ENCODE measurements around the gene ZSCAN21.

Gene ZSCAN21

GRCh38 chr7:100107125-100107737 lies 57.7 kb downstream of the ZSCAN21 start:
- no peak overlapping the region for H3K27ac ChIP-seq (ENCODE audit: extremely low read depth, low read depth, low read length)
- TF ChIP-seq ZNF626 (tag by site-specific recombination; IDR thresholded peaks at IDR 0.05): no peak
- TF ChIP-seq ZNF555 (tag by site-specific recombination; conservative IDR thresholded peaks at IDR 0.05): no peak
- no peak for TF ChIP-seq ZNF510 (tag by site-specific recombination; IDR thresholded peaks at IDR 0.05; ENCODE audit: insufficient replicate concordance)
- TF ChIP-seq ZNF777 (tag by site-specific recombination; IDR thresholded peaks at IDR 0.05; ENCODE audit: borderline replicate concordance): no peak
- TF ChIP-seq ZBTB11 (tag by site-specific recombination; conservative IDR thresholded peaks at IDR 0.05; ENCODE audit: low read depth): no peak
- no peak for TF ChIP-seq ZNF148 (tag by site-specific recombination; IDR thresholded peaks at IDR 0.05; ENCODE audit: borderline replicate concordance)
- TF ChIP-seq ZSCAN16 (tag by site-specific recombination; IDR thresholded peaks at IDR 0.05): no peak
- no peak for TF ChIP-seq ZNF843 (tag by site-specific recombination; IDR thresholded peaks at IDR 0.05)
- no peak for TF ChIP-seq ZNF701 (tag by site-specific recombination; IDR thresholded peaks at IDR 0.05)
- no peak for TF ChIP-seq ZSCAN30 (tag by site-specific recombination; IDR thresholded peaks at IDR 0.05)
- TF ChIP-seq GLIS1 (tag by site-specific recombination; IDR thresholded peaks at IDR 0.05): no peak
- no peak for TF ChIP-seq ZNF449 (tag by site-specific recombination; IDR thresholded peaks at IDR 0.05)
- TF ChIP-seq ZNF501 (tag by site-specific recombination; IDR thresholded peaks at IDR 0.05): no peak
- TF ChIP-seq ZNF830 (tag by site-specific recombination; IDR thresholded peaks at IDR 0.05; ENCODE audit: low read depth): no peak
- no peak for TF ChIP-seq ZNF202 (tag by site-specific recombination; IDR thresholded peaks at IDR 0.05; ENCODE audit: borderline replicate concordance)
- TF ChIP-seq ZNF785 (tag by site-specific recombination; IDR thresholded peaks at IDR 0.05): no peak
- TF ChIP-seq ZNF48 (tag by site-specific recombination; IDR thresholded peaks at IDR 0.05): no peak
- TF ChIP-seq ZNF629 (tag by site-specific recombination; IDR thresholded peaks at IDR 0.05): no peak
- ChIA-PET CTCF (no interaction called here), POLR2A (no interaction called here)
- H3K9me3 ChIP-seq (ENCODE audit: control insufficient read depth, insufficient read depth, low read depth, low read length): no peaks in the 10 kb centered on the region
- H3K4me1 ChIP-seq (ENCODE audit: control insufficient read depth, insufficient read depth, low read length): no peaks in the 10 kb centered on the region
- no peak overlapping the region for H3K4me3 ChIP-seq (ENCODE audit: low read depth, low read length)
- H3K36me3 ChIP-seq (ENCODE audit: control insufficient read depth in 2 of 2, insufficient read depth in 1 of 2, low read length in 2 of 2): peaks cover 21 to 75% of the 10 kb centered on the region in 2 experiments

GRCh38 chr7:100107890-100108289 lies 58.3 kb downstream of the ZSCAN21 start:
- no peak overlapping the region for H3K27ac ChIP-seq (ENCODE audit: extremely low read depth, low read depth, low read length)
- H3K9me3 ChIP-seq (ENCODE audit: control insufficient read depth, insufficient read depth, low read depth, low read length): no peaks in the 10 kb centered on the region
- H3K4me1 ChIP-seq (ENCODE audit: control insufficient read depth, insufficient read depth, low read length): no peaks in the 10 kb centered on the region
- CTCF ChIA-PET: interaction anchor here (0.5 kb wide), 1 partner anchor 22 kb away, joined by 4 read pairs; no protein-coding TSS in a partner anchor
- H3K36me3 ChIP-seq (ENCODE audit: control insufficient read depth in 2 of 2, insufficient read depth in 1 of 2, low read length in 2 of 2): peaks cover 27 to 79% of the 10 kb centered on the region in 2 experiments
- POLR2A ChIA-PET: no interaction called here
- no peak overlapping the region for H3K4me3 ChIP-seq (ENCODE audit: low read depth, low read length)
- 0 out of 2 replicates have a peak, but pooled peaks have one; percentile 16 for TF ChIP-seq PRDM10 (tag by site-specific recombination; IDR thresholded peaks at IDR 0.05)
- no peak for TF ChIP-seq ZNF24 (tag by site-specific recombination; IDR thresholded peaks at IDR 0.05)
